HG03469 (cell line): ENCODE results near the gene ANTXR1.

Source experiments
- ATAC-seq: cut with Tn5 transposase; IDR thresholded peaks from one replicate; pipeline ENCODE4 v1.9.1; 2021; ENCODE audit warnings: mild to moderate bottlenecking, moderate library complexity, moderate number of reproducible peaks; ENCODE audit not compliant: unreplicated experiment

The ANTXR1 gene

GRCh38 chr2:69001879-69002278 lies 11.1 kb upstream of the ANTXR1 start:
- ATAC-seq: no peak

- no peak for ATAC-seq
These were observed 9.2 kb upstream of the ANTXR1 start for GRCh38 chr2:69003731-69004130.

GRCh38 chr2:69007169-69007568 lies 5.8 kb upstream of the ANTXR1 start:
- ATAC-seq: no peak

GRCh38 chr2:69007603-69008002 lies 5.4 kb upstream of the ANTXR1 start:
- no peak for ATAC-seq

GRCh38 chr2:69010437-69011194 lies 2.4 kb upstream of the ANTXR1 start:
- no peak for ATAC-seq

GRCh38 chr2:69011611-69012157 lies 1.3 kb upstream of the ANTXR1 start:
- no peak for ATAC-seq

GRCh38 chr2:69012310-69013141 lies 453 bp upstream of the ANTXR1 start:
- ATAC-seq: no peak

GRCh38 chr2:69013840-69014821 lies 1.2 kb downstream of the ANTXR1 start:
- ATAC-seq: no peak

GRCh38 chr2:69017080-69017479 lies 4.1 kb downstream of the ANTXR1 start:
- no peak for ATAC-seq

GRCh38 chr2:69017835-69018234 lies 4.9 kb downstream of the ANTXR1 start:
- ATAC-seq: no peak

GRCh38 chr2:69018678-69019095 lies 5.7 kb downstream of the ANTXR1 start:
- ATAC-seq: no peak

GRCh38 chr2:69020496-69021426 lies 7.8 kb downstream of the ANTXR1 start:
- ATAC-seq: no peak

GRCh38 chr2:69021727-69022126 lies 8.7 kb downstream of the ANTXR1 start:
- ATAC-seq: no peak

- ATAC-seq: no peak
These were observed 9.6 kb downstream of the ANTXR1 start for GRCh38 chr2:69022548-69022947.

- ATAC-seq: no peak
These were observed 10.3 kb downstream of the ANTXR1 start for GRCh38 chr2:69023236-69023635.

- ATAC-seq: no peak
These were observed 13.0 kb downstream of the ANTXR1 start for GRCh38 chr2:69026026-69026425.

GRCh38 chr2:69026691-69027459 lies 13.9 kb downstream of the ANTXR1 start:
- ATAC-seq: no peak

GRCh38 chr2:69030800-69031428 lies 17.9 kb downstream of the ANTXR1 start:
- no peak for ATAC-seq
